Pericardium fibroblast (primary cell): ENCODE results near the gene HOXA1. TPM values are rescaled to one million over a fixed set of nuclear protein-coding genes. Genes with fewer than 3 reads are reported as not detected.

Experiments used
- total RNA-seq: library from RNA; depleted of rRNA; stranded (reverse); fragments of >200 nt; gene quantifications from 2 replicates; pipeline ENCODE4 v1.2.3, GENCODE V29; 2015

Gene HOXA1
- total RNA-seq: 0.23 and 3.3 TPM in 2 replicates

GRCh38 chr7:27095897-27096767 lies at the start of gene HOXA1:
Gene HOXA1, minus strand, starts transcription at chr7:27096000. Its CDS starts 88 bp downstream, at chr7:27095912.

GRCh38 chr7:27143023-27143949 lies 47.5 kb upstream of the HOXA1 start, which contains the start of gene HOXA5:
Gene HOXA5, minus strand, starts transcription at chr7:27143681. Its CDS starts 74 bp downstream, at chr7:27143607.

GRCh38 chr7:27130540-27131389 lies 35.0 kb upstream of the HOXA1 start, which contains the start of gene HOXA4:
Gene HOXA4, minus strand, starts transcription at chr7:27130757. Its CDS starts 24 bp downstream, at chr7:27130733.

GRCh38 chr7:27102581-27103442 lies 7.0 kb upstream of the HOXA1 start, which contains the start of gene HOXA2:
Gene HOXA2, minus strand, starts transcription at chr7:27102683. Its CDS starts 183 bp downstream, at chr7:27102500.

Other genes with a start within 250 kb of the HOXA1 start
- gene SKAP2, start 231.4 kb downstream of the HOXA1 start, total RNA-seq: 8.4 and 23.1 TPM in 2 replicates
- gene HOXA2, start 6.7 kb upstream of the HOXA1 start, total RNA-seq: 6.4 TPM in 1 of 2 replicates, not detected in the other
- gene HOXA4, start 34.8 kb upstream of the HOXA1 start, total RNA-seq: 1.5 TPM in 1 of 2 replicates, not detected in the other
- gene HOXA5, start 47.7 kb upstream of the HOXA1 start, total RNA-seq: 1.3 and 35.0 TPM in 2 replicates
- gene HOXA6, start 51.8 kb upstream of the HOXA1 start, total RNA-seq: 0.26 and 0.35 TPM in 2 replicates
- gene HOXA3, start 56.6 kb upstream of the HOXA1 start, total RNA-seq: 4.0 and 8.3 TPM in 2 replicates
- gene HOXA7, start 60.7 kb upstream of the HOXA1 start, total RNA-seq: 0.26 and 0.58 TPM in 2 replicates
- 4.0 TPM in 1 of 2 replicates, not detected in the other for gene HOXA9, start 69.5 kb upstream of the HOXA1 start, total RNA-seq
- gene HOXA10, start 78.3 kb upstream of the HOXA1 start, total RNA-seq: 2.3 TPM in 1 of 2 replicates, not detected in the other
- gene HOXA11, start 89.2 kb upstream of the HOXA1 start, total RNA-seq: 4.0 TPM in 1 of 2 replicates, not detected in the other
- gene HOXA13, start 104.1 kb upstream of the HOXA1 start, total RNA-seq: not detected in 2 replicates
- gene EVX1, start 146.8 kb upstream of the HOXA1 start, total RNA-seq: not detected in 2 replicates